Stimulated activated CD4-positive, alpha-beta T cell treated with anti-CD3 and anti-CD28 coated beads, Interleukin-2, amount 100 ng/mL, for 48 hours (primary cell): Measurements from ENCODE around the gene PRM2.

Source experiments
- DNase-seq, 2 donors: peaks; one replicate each; pipeline ENCODE4 v3.0.0-alpha.2; 2020

PRM2 gene

GRCh38 chr16:11283820-11284248, 7.6 kb upstream of the PRM2 start:
- no peak for DNase-seq

GRCh38 chr16:11280616-11281522, 4.6 kb upstream of the PRM2 start, which contains the start of gene PRM1:
Gene PRM1, minus strand, starts transcription at chr16:11281330. Its CDS starts 92 bp downstream, at chr16:11281238.
- DNase-seq, result no peak

GRCh38 chr16:11278681-11279628, 2.7 kb upstream of the PRM2 start:
- no peak for DNase-seq

GRCh38 chr16:11277607-11278337, 1.5 kb upstream of the PRM2 start:
- DNase-seq, result no peak

GRCh38 chr16:11276896-11277593, 765 bp upstream of the PRM2 start:
- DNase-seq, result no peak

- DNase-seq, result no peak
These were observed 1.3 kb downstream of the PRM2 start for GRCh38 chr16:11274964-11275363.

- DNase-seq, result no peak
These were observed 2.5 kb downstream of the PRM2 start for GRCh38 chr16:11273721-11274324.

- no peak for DNase-seq
These were observed 3.2 kb downstream of the PRM2 start, which contains the start of gene PRM3 for GRCh38 chr16:11272921-11273720. Gene PRM3, minus strand, starts transcription at chr16:11273629. Its CDS starts 34 bp downstream, at chr16:11273595.

- DNase-seq, result no peak
These were observed 3.8 kb downstream of the PRM2 start for GRCh38 chr16:11272484-11272883.

- no peak for DNase-seq
These were observed 4.7 kb downstream of the PRM2 start for GRCh38 chr16:11271610-11272009.

- DNase-seq, result no peak
These were observed 5.6 kb downstream of the PRM2 start for GRCh38 chr16:11270602-11271162.

GRCh38 chr16:11268921-11269375, 7.3 kb downstream of the PRM2 start, which contains the start of gene TNP2:
Gene TNP2, minus strand, starts transcription at chr16:11269325. Its CDS starts 63 bp downstream, at chr16:11269262.
- DNase-seq, result no peak

GRCh38 chr16:11265124-11265523, 11.2 kb downstream of the PRM2 start:
- DNase-seq, result no peak

GRCh38 chr16:11264155-11264832, 12.0 kb downstream of the PRM2 start:
- no peak for DNase-seq

GRCh38 chr16:11263737-11264136, 12.5 kb downstream of the PRM2 start:
- peak in 1 of 2 donors; percentile 44 for DNase-seq

- no peak for DNase-seq
These were observed 13.4 kb downstream of the PRM2 start for GRCh38 chr16:11262915-11263314.

- DNase-seq, result no peak
These were observed 15.7 kb downstream of the PRM2 start for GRCh38 chr16:11260596-11260966.

GRCh38 chr16:11259655-11260595, 16.4 kb downstream of the PRM2 start:
- DNase-seq, result no peak
